Coronary artery (tissue), 2 donors: ENCODE data around the gene TWF2.
A peak's percentile ranks its signal among the peaks of the same experiment; 100 is the strongest.

Experiments
- DNase-seq: peaks from one replicate; pipeline ENCODE4 v3.0.0-alpha.2; 2017; ENCODE audit warnings: low spot score
- H3K27ac ChIP-seq, 2 donors: fragments of 200-600 bp; sonication (generic); one replicate each; pipeline ENCODE4 v1.5.1; 2016 to 2019
- H3K4me3 ChIP-seq: fragments of 200-600 bp; sonication (generic); 2 replicates; pipeline ENCODE4 v1.5.1; 2016; ENCODE audit warnings: mild to moderate bottlenecking, moderate library complexity
- CTCF ChIP-seq: fragments of 200-600 bp; sonication (generic); IDR thresholded peaks from one replicate; pipeline ENCODE4 v1.5.1; 2019; ENCODE audit warnings: antibody characterized with exemption

Gene TWF2

GRCh38 chr3:52270252-52270754 is 31.3 kb upstream of the TWF2 start:
- Histone ChIP-seq H3K27ac (peak overlapping the region; percentile 27 to 33), H3K4me3 (no peak overlapping the region)
- TF ChIP-seq CTCF: no peak
- no peak for DNase-seq

- no peak for DNase-seq
- H3K27ac ChIP-seq: peak overlapping the region; percentile 27 to 33
- no peak for TF ChIP-seq CTCF
- H3K4me3 ChIP-seq: no peak overlapping the region
Measured at GRCh38 chr3:52269776-52270175, 30.8 kb upstream of the TWF2 start.

- Histone ChIP-seq H3K27ac (no peak overlapping the region), H3K4me3 (no peak overlapping the region)
- no peak for TF ChIP-seq CTCF
- DNase-seq: no peak
Measured at GRCh38 chr3:52268036-52268435, 29.1 kb upstream of the TWF2 start.

- Histone ChIP-seq H3K27ac (no peak overlapping the region), H3K4me3 (no peak overlapping the region)
- DNase-seq: no peak
- no peak for TF ChIP-seq CTCF
Measured at GRCh38 chr3:52265387-52265786, 26.4 kb upstream of the TWF2 start.

GRCh38 chr3:52262447-52262846 is 23.5 kb upstream of the TWF2 start:
- no peak for TF ChIP-seq CTCF
- Histone ChIP-seq H3K4me3 (no peak overlapping the region), H3K27ac (no peak overlapping the region)
- no peak for DNase-seq

GRCh38 chr3:52259448-52259847 is 20.5 kb upstream of the TWF2 start:
- H3K27ac ChIP-seq: no peak overlapping the region
- TF ChIP-seq CTCF: no peak
- H3K4me3 ChIP-seq: no peak overlapping the region
- no peak for DNase-seq

GRCh38 chr3:52259035-52259434 is 20.1 kb upstream of the TWF2 start:
- no peak overlapping the region for H3K27ac ChIP-seq

More at GRCh38 chr3:52259035-52259434, 20.1 kb upstream of the TWF2 start:
- no peak overlapping the region for H3K4me3 ChIP-seq
- DNase-seq: no peak
- TF ChIP-seq CTCF: no peak
